NCI-H1092 treated with DMSO at 0.1 percent for 48 hours (cell line): ENCODE measurements around the gene NFX1.
"Not testable (repeated sequence)": the region's sequence is repeated elsewhere in the genome, so short reads cannot be mapped to it uniquely, and the experiment has no call there.

ENCODE experiments used
- DNase-seq: peaks from one replicate; lab custom pipeline; 2025; lab: John Stamatoyannopoulos, UW

Gene NFX1

DNA sequence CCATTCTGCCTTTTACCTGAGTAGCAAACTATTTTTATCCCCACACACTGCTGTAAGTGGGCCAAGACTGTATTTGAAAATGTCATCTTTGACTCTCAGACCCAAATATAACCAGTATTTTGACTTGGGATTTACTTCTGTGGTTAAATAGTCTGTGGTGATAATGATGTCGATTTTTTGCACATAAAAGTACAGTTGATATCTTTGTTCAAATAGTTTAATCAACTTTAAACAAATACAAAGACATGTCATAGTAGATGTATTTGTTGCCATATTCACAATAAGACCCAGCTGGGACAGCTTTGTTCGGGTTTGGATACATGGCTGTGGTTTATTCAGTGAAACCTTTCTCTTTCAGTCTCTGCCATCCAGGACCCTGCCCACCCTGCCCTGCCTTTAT, 20.4 kb downstream of the NFX1 start:
- DNase-seq = no peak

DNA sequence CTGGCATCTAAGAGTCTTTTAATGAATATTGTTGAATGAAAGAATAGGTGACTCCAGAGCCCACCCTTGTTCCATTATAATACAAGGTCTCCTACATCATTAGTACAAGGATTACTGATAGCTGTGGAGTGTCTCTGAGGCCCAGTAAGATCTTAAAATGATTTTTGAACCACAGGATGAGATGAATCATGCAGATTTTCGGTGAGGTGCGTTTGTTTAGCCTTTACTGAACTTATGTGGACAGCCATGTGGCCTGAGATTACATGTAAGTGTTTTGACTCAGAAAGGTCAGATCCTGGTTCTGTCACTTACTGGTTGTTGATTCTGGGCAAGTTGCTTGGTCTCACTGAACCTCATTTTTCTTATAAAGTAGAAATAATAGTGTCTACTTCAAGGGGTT, 21.6 kb downstream of the NFX1 start:
- no peak for DNase-seq

DNA sequence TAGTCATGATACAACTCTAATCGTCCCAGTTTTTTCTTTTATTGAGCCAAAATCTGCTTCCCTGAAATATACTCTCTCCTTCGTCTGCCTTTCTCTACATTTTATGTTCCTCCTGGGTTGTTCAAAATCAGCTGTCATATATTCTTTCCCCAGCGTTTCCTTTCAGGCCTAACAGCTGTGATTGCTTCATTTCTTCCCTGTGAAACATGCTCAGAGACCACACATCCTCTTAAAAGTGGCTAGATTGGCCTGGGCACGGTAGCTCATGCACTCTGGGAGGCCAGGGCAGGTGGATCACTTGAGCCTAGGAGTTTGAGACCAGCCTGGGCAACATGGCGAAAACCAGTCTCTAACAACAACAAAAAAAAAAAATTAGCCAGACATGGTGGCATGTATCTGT, 25.1 kb downstream of the NFX1 start:
- no peak for DNase-seq

DNA sequence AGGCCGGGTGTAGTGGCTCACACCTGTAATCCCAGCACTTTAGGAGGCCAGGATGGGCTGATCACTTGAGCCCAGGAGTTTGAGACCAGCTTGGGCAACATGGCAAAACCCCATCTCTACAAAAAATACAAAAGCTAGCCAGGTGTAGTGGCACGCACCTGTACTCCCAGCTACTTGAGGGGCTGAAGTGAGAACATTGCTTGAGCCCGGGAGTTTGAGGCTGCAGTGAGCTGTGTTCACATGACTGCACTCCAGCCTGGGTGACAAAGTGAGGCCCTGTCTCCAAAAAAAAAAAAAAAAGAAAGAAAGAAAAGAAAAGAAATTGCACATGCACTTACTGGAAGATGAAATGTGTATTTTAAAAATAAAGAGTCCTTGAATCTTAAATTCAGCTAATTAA, 26.8 kb downstream of the NFX1 start:
- DNase-seq = not testable (repeated sequence)

DNA sequence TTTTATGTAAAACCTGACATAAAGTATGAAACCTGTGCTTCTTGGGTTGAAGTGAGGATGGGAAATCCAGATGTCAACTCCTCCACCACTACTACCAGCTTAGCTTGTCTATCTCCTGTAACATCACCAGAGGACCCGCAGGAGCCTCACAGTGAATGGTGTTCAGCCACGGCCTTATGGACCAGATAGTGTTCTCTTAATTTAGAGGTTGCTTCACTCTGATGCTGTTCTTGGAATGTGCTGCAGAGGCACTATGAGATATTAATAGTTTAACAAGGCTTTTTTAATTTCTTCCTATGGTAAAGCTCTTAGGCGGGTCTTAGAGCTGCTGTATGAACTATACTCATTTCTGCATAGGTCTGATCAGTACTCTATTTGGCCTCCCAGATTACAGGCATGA, 27.9 kb downstream of the NFX1 start:
- no peak for DNase-seq

DNA sequence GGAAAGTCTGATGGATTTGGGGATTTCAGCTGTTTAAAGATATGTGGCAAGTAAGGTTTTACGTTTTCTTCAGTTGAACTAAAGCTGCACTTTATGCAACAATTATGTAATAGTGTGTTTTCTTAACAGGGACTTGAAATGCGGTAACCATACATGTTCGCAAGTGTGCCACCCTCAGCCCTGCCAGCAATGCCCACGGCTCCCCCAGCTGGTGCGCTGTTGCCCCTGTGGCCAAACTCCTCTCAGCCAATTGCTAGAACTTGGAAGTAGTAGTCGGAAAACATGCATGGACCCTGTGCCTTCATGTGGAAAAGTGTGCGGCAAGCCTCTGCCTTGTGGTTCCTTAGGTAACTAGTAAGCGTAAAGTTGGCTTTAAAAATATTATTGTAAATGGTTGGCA, 28.5 kb downstream of the NFX1 start:
- no peak for DNase-seq

DNA sequence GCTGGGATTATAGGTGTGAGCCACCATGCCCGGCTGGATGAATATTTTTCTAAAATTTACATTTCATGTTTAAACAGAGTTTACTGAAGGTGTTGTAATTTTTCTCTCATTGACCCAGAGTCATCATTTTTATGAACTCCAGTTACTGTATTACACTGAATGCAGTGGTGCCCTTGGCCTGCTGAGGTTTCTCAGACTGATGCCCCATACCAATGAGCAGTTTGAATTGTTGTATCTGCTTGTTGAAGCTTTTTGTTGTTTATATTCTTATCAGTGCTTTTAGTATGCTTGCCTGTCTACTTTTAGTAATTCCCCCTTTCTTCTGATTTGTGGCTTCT, 29.9 kb downstream of the NFX1 start:
- DNase-seq = no peak

DNA sequence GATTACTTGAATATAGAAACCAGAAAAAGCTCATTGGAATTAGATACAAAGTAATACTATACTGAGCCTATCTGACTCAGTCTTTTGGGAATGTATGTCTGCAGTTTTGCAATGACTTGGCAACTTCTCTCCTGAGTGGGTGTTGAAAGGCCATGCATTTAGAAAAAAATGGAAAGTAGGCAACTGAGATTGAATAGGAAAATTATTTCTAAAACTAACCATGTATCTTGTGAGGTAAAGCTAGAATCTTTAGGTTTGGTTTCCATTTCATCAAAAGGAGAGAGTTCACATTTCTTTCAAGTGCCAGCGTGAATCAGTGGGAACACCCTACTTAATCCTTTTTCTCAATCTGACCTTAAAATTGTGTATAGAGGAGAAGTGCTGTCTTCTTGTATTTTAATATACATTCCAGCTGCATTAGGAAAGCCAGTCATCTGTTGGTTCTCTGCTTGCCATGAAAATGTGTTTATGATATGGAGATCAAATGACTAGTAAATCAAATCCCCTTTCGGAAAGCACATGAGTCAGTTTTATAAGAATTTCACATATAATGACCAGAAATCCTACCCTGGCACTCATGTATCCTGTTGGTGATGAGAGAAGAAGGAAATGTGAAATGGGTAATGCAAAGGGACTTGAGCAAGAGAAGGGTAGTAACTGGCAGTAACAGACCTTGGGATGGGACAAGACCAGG, 30.4 kb downstream of the NFX1 start:
- no peak for DNase-seq

DNA sequence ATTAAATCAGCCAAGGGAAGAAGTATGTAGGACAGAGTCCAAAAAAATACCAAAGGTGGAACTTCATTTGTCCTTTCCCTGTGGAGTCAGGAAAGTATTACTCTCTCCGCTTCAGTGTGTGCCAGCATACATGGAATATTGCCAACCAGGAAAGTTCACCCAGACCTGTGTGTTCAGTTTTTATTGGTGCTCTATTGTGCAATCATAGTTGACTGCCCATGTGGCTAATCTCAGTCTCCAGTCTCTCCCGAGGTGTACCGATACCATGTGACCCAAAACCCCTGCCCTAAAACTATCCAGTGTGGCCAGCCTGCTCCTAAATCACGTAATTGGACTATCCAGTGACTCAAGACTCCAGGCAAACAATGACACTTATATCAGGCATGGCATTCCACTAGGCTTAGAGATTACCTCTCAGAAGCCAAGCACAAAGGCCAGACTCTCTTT, 38.8 kb downstream of the NFX1 start:
- no peak for DNase-seq

DNA sequence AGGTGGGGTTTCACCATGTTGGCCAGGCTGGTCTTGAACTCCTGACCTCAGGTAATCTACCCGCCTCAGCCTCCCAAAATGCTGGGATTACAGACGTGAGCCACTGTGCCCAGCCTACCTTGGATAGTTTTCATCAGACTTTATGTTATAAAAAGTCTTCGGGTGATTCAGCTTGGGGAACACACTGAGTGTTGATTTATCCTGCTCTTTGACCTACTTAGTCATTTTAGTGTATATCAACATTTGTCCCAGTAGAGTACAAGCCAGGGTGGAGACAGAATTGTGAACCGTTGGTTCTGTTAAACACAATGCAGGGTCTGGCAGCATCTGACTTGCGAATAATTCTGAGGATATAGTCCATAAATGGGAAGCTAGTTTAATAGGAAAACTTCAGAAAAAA, 39.7 kb downstream of the NFX1 start:
- no peak for DNase-seq

DNA sequence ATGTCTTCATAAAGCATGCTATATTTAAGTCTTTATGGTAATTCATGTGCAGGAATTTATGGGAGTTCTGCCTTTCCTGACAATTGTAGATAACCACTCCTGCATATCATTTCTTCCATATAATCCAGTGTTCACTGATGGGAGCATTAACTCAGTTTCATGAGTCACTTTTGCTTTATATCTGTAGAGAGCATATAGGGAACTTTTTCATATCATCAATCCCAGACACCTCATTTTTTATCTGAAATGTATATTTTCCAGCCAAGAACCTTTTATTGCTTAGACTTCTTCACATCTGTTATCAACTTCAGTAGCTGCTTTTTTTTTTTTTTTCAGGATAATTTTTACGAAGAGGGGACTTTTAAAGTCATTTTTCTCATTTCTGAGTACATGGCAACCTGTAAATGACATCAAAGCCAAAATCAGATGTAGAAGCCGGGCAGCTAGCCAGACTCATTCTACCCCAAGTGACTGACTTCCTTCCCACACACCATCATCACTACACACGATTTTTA, 41.1 kb downstream of the NFX1 start:
- DNase-seq = no peak

DNA sequence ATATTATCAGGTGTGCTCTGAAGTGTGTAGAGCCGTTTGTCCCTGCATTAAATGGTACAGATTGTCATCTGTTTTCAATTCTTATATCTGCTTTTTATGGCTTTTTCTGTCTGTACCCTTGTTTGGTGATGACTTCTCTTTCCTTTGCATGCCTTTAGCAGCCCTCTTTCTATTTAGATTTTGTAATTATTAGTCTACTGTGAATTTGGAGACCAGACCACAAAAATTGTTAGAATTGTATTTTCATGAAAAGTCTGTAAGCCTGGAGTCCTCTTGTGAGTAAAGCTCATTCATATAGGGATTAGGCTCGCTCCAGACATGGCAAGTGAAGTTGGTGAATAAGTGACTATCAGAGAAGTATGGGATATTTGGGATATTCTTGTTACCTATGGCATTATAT, 41.7 kb downstream of the NFX1 start:
- DNase-seq = no peak

DNA sequence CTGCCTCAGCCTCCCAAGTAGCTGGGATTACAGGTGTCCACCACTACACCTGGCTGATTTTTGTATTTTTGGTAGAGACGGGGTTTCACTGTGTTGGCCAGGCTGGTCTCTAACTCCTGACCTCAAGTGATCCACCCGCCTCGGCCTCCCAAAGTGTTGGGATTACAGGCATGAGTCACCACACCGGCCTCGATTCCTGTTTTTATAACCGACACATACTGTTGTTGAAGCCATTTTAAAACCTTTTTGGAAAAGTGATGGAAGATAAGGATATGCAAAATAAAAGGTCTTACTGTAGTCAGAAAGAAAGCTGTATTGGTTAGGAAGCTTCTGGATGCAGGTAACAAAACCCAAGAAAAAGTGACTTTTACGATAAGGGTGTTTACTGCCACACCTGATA, 42.6 kb downstream of the NFX1 start:
- DNase-seq = not testable (repeated sequence)

DNA sequence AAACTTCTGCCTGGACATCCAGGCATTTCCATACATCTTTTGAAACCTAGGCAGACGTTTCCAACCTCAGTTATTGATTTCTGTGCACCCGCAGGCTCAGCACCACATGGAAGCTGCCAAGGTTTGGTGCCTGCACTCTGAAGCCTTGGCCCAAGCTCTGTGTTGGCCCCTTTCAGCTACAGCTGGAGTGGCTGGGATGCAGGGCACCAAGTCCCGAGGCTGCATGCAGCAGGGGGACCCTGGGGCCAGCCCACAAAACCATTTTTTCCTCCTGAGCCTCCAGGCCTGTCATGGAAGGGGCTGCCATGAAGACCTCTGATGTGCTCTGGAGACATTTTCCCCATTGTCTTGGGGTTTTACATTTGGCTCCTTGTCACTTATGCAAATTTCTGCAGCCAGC, 49.9 kb downstream of the NFX1 start:
- DNase-seq = no peak

DNA sequence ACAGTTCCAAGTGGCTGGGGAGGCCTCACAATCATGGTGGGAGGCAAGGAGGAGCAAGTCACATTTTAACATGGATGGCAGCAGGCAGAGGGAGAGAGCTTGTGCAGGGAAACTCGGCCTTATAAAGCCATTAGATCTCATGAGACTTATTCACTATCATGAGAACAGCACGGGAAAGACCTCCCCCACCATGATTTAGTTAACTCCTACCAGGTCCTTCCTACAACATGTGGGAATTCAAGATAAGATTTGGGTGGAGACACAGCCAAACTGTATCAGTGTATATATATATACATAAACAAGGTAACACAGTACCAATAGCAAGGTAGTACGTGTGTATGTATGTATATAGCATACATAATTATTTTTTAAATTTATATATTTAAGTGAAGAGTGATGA, 50.9 kb downstream of the NFX1 start:
- DNase-seq = no peak

DNA sequence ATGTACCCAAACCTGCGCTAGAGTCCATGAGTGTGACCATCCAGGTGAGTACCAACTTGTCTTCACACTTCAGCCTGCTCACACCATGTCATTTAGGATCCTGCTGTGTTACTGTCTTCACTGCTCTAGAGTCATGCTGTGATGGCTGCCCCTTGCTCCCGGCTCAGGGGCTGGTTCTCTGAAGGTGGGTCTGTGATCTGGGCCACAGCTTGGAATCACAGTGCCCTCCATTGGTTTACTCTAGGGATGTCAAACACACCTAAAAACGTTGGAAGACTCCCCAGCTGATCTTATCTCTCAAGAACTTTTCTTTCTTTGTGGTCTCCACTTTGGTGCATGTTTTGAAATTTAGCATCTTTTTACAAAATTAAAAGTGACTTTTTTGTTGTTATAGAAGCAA, 53.8 kb downstream of the NFX1 start:
- no peak for DNase-seq

DNA sequence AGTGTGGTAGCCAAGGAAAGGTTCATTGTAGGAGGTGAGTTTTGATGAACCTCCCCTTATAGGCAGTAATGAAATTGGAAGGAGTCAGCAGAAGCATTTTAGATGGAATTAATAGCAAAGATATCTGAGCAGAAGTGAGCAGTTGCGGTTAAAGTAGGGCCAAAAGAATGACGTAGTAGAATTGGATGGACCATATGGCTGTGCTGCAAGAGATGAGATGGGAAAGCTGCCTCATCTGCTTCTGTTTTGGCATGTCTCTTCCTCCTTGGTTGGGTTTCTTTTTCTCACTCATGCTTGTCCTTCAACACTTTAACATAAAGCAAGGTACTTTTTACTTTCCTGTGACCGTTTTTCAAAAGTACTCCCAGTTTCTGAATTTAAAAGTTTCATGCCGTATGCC, 56.2 kb downstream of the NFX1 start:
- DNase-seq = no peak

DNA sequence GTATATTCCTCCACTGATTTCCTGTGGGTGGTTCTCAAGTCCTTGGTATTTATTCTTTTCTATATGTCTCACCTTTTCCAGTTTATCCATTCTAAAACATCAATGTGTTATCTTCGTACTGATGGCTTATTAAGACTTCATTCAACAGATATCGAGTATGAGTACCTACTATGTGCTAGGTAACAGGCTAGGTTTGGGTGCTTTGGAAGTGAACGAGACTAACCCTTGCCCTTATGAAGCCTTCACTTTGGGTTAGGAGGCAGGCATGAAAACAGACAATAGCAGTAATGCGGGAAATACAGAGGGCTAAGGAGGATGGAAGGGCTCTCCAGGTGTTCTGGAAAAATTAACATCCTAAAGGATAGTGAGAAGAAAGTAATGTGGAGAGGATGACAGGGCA, 58.7 kb downstream of the NFX1 start:
- DNase-seq = no peak

DNA sequence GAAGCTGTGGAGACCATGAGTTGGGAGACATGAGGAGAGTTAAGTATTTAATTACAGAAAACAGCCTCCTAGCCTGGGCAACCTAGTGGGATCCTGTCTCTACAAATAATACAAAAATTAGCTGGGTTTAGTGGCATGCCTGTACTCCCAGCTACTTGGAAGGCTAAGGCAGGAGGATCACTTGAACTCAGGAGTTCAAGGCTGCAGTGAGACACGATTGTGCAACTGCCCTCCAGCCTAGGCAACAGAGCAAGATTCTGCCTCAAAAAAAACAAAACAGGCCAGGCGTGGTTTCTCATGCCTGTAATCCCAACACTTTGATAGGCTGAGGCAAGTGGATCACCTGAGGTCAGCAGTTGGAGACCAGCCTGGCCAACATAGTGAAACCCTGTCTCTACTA, 59.4 kb downstream of the NFX1 start:
- DNase-seq = no peak

DNA sequence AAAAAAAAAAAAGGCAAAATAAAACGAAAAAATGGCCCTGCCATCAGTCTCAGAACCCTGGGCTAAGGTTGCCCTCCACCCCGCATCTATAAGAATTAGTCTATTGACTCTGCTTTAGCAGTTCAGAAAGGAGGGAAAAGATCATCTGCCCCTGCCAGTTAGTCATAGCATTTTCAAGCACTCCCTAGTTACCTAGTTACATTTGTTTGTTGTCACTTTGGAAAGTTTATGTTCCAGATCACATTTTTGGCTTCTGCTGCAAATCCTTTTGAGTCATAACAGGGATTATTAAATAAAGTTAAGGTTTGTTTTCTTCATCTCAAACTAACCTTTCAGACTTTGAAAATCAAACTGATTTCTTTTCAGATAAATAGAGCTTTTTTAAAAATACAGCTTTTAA, 60.0 kb downstream of the NFX1 start:
- no peak for DNase-seq

DNA sequence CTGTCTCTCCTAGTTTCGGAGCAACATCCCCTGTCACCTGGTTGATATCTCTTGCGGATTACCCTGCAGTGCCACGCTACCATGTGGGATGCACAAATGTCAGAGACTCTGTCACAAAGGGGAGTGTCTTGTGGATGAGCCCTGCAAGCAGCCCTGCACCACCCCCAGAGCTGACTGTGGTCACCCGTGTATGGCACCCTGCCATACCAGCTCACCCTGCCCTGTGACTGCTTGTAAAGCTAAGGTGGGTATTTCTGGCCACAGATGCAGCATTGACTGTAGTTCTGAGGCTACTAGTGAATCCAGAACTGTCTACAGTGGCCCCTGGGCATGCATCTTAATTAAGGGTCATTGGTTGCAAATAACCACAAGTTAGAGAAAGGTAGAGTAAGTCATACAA, 61.2 kb downstream of the NFX1 start:
- no peak for DNase-seq

DNA sequence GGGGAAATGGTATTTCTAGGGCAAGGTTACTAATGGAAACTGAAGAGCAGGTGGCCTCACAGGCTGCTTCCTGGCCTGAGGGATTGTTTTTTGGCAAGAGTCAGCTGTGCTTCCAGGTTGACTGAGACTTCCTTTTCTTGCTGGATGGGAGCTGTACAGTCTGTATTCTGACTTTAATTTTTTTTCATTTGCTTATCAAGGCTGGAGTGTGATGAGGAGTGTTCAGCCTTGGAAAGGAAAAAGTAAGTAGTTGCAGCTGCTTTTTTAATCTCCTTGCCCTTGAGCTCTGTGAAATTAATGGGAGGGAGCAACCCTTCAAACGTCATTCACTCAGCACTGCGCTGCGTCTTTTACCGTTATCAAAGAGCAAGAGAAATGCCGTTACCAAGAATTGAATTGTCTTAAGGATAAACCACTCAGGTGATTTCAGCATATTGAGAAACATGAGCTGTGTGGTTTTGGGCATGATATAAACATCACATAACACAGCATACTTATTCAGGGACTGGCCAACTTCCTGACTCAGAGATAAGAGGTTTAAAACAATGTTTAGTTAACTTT, 64.4 kb downstream of the NFX1 start:
- DNase-seq = no peak

DNA sequence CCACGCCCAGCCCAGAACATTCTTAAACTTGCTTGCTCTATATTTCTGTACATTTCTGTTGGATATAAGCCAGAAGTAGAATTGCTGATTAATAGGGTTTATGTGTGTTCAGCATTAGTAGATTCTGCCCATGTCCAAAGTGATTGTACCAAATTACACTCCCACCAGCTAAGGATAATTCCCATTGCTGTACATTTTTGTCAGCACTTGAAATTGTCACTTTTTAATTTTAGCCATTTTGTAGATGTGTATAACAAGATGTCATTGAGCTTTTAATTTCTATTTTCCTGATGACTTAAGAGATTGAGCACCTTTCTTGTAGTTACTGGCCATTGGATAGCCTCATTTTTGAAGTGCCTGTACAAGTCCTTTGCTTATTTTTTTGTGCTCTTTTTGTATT, 65.6 kb downstream of the NFX1 start:
- no peak for DNase-seq

DNA sequence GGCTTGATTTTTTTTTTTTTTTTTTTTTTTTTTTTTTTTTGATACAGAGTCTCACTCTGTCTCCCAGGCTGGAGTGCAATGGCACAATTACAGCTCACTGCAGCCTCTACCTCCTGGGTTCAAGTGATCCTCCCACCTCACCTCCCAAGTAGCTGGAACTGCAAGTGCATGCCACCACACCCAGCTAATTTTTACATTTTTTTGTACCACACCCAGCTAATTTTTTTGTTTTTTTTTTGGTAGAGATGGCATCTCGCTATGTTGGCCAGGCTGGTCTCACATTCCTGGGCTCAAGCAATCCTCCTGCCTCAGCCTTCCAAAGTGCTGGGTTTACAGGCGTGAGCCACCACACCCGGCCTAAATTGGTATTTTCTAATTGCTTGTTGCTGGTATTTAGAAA, 68.3 kb downstream of the NFX1 start:
- DNase-seq = not testable (repeated sequence)
